Measurements from ENCODE around the gene APOL1. TPM values are rescaled to one million over a fixed set of nuclear protein-coding genes. Genes with fewer than 3 reads are reported as not detected.
"Not testable (repeated sequence)": the region's sequence is repeated elsewhere in the genome, so short reads cannot be mapped to it uniquely, and the experiment has no call there.

APOL1 gene
- total RNA-seq, 1 experiment from 2014 or later: 33.0 TPM

- CTCF ChIA-PET: interaction anchor here (0.6 kb wide), 2 partner anchors 626 to 824 kb away, joined by 5 to 7 read pairs; no protein-coding TSS in a partner anchor
- peak overlapping the region; percentile 58 for H3K4me2 ChIP-seq
- no peak for DNase-seq
- no peak for TF ChIP-seq CTCF (conservative IDR thresholded peaks at IDR 0.05)
- no peak for TF ChIP-seq EZH2 (IDR thresholded peaks at IDR 0.05; ENCODE audit: low read depth)
- POLR2A ChIA-PET (ENCODE audit: unreplicated experiment): interaction anchor here (0.6 kb wide), 2 partner anchors 14 to 134 kb away, joined by 3 to 7 read pairs; partner anchors contain the start of genes APOL2 and MYH9
- no peak overlapping the region for H3K27ac ChIP-seq
- intact Hi-C loops (cut with micrococcal nuclease; ENCODE audit: unreplicated experiment): loop anchor here (1.0 kb wide), 1 partner anchor 15 kb away; the partner anchor contains the start of gene APOL2
- H3F3A ChIP-seq (ENCODE audit: insufficient read depth, low read depth): 0 out of 2 replicates have a peak, but pooled peaks cover 3% of the 10 kb centered on the region
- peaks cover 7% of the 10 kb centered on the region for H3K4me1 ChIP-seq (replicated peaks; ENCODE audit: insufficient read depth)
- H3K27me3 ChIP-seq (ENCODE audit: insufficient read depth, low read depth): no peaks in the 10 kb centered on the region
- no peaks in the 10 kb centered on the region for H3K9me3 ChIP-seq (ENCODE audit: insufficient read depth, low read depth)
- H4K20me1 ChIP-seq (ENCODE audit: insufficient read depth): no peaks in the 10 kb centered on the region
- BruUV-seq (replicated peaks): TSS peak; percentile 79
- no peaks in the 10 kb centered on the region for H3K9me2 ChIP-seq (ENCODE audit: insufficient read depth)
- H3K79me2 ChIP-seq (ENCODE audit: low read depth): no peaks in the 10 kb centered on the region
- H2AFZ ChIP-seq: peak overlapping the region; percentile 6; the same call in 1 of the 2 replicates
- H3K4me3 ChIP-seq: no peak overlapping the region
- H3K36me3 ChIP-seq (ENCODE audit: low read depth): no peaks in the 10 kb centered on the region
Measured at GRCh38 chr22:36253523-36254490, 874 bp downstream of the APOL1 start.

GRCh38 chr22:36255572-36255971 lies 2.6 kb downstream of the APOL1 start:
- intact Hi-C loops (cut with micrococcal nuclease; ENCODE audit: unreplicated experiment); H3K4me3 ChIP-seq; H3K27ac ChIP-seq; H3K36me3 ChIP-seq (ENCODE audit: low read depth); H4K20me1 ChIP-seq (ENCODE audit: insufficient read depth); DNase-seq; H3K27me3 ChIP-seq (ENCODE audit: insufficient read depth, low read depth); POLR2A ChIA-PET (ENCODE audit: unreplicated experiment); H3K79me2 ChIP-seq (ENCODE audit: low read depth); H3K9me2 ChIP-seq (ENCODE audit: insufficient read depth); H3K4me2 ChIP-seq; BruUV-seq (replicated peaks); H3K4me1 ChIP-seq (replicated peaks; ENCODE audit: insufficient read depth); H3F3A ChIP-seq (ENCODE audit: insufficient read depth, low read depth); H3K9me3 ChIP-seq (ENCODE audit: insufficient read depth, low read depth); CTCF ChIA-PET; H2AFZ ChIP-seq: not testable (repeated sequence)

- H3K79me2 ChIP-seq (ENCODE audit: low read depth): no peaks in the 10 kb centered on the region
Measured at GRCh38 chr22:36256478-36256877, 3.5 kb downstream of the APOL1 start.

More at GRCh38 chr22:36256478-36256877, 3.5 kb downstream of the APOL1 start:
- Histone ChIP-seq H3K4me1 (replicated peaks; ENCODE audit: insufficient read depth) (peaks cover 1% of the 10 kb centered on the region), H3K9me3 (ENCODE audit: insufficient read depth, low read depth) (no peaks in the 10 kb centered on the region), H2AFZ (no peak overlapping the region), H3K27me3 (ENCODE audit: insufficient read depth, low read depth) (no peaks in the 10 kb centered on the region), H3K4me2 (no peak overlapping the region), H3K36me3 (ENCODE audit: low read depth) (no peaks in the 10 kb centered on the region), H3K27ac (no peak overlapping the region), H3F3A (ENCODE audit: insufficient read depth, low read depth) (0 out of 2 replicates have a peak, but pooled peaks cover 3% of the 10 kb centered on the region), H4K20me1 (ENCODE audit: insufficient read depth) (no peaks in the 10 kb centered on the region), H3K9me2 (ENCODE audit: insufficient read depth) (no peaks in the 10 kb centered on the region), H3K4me3 (no peak overlapping the region)
- BruUV-seq (replicated peaks): no TSS peak
- ChIA-PET POLR2A (ENCODE audit: unreplicated experiment) (no interaction called here), CTCF (no interaction called here)
- no peak for DNase-seq
- intact Hi-C loops (cut with micrococcal nuclease; ENCODE audit: unreplicated experiment): no loop called here
- TF ChIP-seq EZH2 (IDR thresholded peaks at IDR 0.05; ENCODE audit: low read depth) (no peak), CTCF (conservative IDR thresholded peaks at IDR 0.05) (no peak)

Data from PC-9 (cell line).